ENCODE data around the gene FAM111A.

DNA sequence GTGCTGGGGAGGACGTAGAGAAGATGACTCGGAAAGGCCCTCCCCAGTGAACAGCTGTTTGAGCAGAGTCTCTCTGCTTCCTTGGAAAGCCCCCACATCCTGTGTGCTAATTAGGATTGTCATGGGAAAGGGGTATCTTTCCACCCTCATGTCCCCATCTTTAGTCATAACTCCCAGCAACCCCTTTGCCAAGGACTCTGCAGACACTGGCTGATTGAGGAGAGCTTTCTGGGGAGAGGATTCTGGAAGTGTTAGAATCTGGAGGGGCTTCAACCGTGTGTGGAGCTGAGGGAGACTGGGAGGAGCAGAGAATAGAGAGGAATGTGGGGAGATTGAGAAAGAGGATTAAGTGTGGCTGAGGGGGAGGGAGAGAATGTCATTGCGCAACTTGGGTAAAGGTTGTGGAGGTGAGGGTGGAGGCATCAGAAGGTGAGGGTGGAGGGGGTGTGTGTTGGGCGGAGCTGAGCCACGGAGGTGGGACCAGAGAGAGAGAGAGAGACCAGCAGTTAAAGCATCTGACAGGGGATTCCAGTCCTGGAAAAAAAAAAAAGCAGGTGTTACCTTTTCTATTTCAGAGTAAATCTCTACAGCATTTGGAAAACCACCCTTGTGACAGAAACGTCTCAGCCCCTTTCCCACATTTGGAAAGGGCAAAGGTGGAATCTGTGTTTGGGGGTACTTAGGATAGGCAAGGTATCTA lies 31.5 kb downstream of the FAM111A start:
- TF ChIP-seq, protein P1, sequence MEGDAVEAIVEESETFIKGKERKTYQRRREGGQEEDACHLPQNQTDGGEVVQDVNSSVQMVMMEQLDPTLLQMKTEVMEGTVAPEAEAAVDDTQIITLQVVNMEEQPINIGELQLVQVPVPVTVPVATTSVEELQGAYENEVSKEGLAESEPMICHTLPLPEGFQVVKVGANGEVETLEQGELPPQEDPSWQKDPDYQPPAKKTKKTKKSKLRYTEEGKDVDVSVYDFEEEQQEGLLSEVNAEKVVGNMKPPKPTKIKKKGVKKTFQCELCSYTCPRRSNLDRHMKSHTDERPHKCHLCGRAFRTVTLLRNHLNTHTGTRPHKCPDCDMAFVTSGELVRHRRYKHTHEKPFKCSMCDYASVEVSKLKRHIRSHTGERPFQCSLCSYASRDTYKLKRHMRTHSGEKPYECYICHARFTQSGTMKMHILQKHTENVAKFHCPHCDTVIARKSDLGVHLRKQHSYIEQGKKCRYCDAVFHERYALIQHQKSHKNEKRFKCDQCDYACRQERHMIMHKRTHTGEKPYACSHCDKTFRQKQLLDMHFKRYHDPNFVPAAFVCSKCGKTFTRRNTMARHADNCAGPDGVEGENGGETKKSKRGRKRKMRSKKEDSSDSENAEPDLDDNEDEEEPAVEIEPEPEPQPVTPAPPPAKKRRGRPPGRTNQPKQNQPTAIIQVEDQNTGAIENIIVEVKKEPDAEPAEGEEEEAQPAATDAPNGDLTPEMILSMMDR (IDR thresholded peaks at IDR 0.05): no peak
- no peak for TF ChIP-seq POLR2A (IDR thresholded peaks at IDR 0.05)

All from adrenal gland (tissue), 5 donors.